Neural cell (in vitro differentiated cells): Measurements from ENCODE around the gene CSMD2. TPM values are rescaled to one million over a fixed set of nuclear protein-coding genes. Genes with fewer than 3 reads are reported as not detected.
A peak's percentile ranks its signal among the peaks of the same experiment; 100 is the strongest.

Source experiments
- H2AFZ ChIP-seq: fragments of 200-600, 300-800 bp; sonication (generic), shearing (Covaris generic); 2 replicates; pipeline ENCODE4 v1.6.0; 2014; ENCODE audit warnings: low read depth, mild to moderate bottlenecking, antibody characterized with exemption, low read length, moderate library complexity
- H3F3A ChIP-seq: fragments of 200-600 bp; shearing (Covaris generic); 2 replicates; pipeline ENCODE4 v1.6.1; 2016; ENCODE audit warnings: mild to moderate bottlenecking, moderate library complexity, mixed read lengths, antibody characterized with exemption, low read length; ENCODE audit not compliant: insufficient read depth, poor library complexity, severe bottlenecking
- H3K27ac ChIP-seq: fragments of 200-600, 300-800 bp; sonication (generic), shearing (Covaris generic); 2 replicates; pipeline ENCODE4 v1.5.1; 2014; ENCODE audit warnings: mild to moderate bottlenecking, low read length, moderate library complexity
- H3K27me3 ChIP-seq: fragments of 300-800, 200-600 bp; sonication (generic), shearing (Covaris generic); 2 replicates; pipeline ENCODE4 v1.6.0; 2014; ENCODE audit warnings: mild to moderate bottlenecking, low read depth, low read length, moderate library complexity; ENCODE audit not compliant: insufficient read depth
- H3K36me3 ChIP-seq: fragments of 300-800, 200-600 bp; sonication (generic), shearing (Covaris generic); 2 replicates; pipeline ENCODE4 v1.5.1; 2014; ENCODE audit warnings: mild to moderate bottlenecking, antibody characterized with exemption, low read length, moderate library complexity; ENCODE audit not compliant: insufficient read depth
- H3K4me2 ChIP-seq: fragments of 300-800, 200-600 bp; sonication (generic), shearing (Covaris generic); 2 replicates; pipeline ENCODE4 v1.6.0; 2014; ENCODE audit warnings: mild to moderate bottlenecking, low read length
- H3K4me3 ChIP-seq: fragments of 300-800, 200-600 bp; sonication (generic), shearing (Covaris generic); 2 replicates; pipeline ENCODE4 v1.5.1; 2014; ENCODE audit warnings: mild to moderate bottlenecking, low read length, moderate library complexity
- H3K79me2 ChIP-seq: fragments of 200-600 bp; shearing (Covaris generic); replicated peaks from 2 replicates; pipeline ENCODE4 v1.6.0; 2014; ENCODE audit warnings: mild to moderate bottlenecking, low read length, moderate library complexity; ENCODE audit not compliant: insufficient read depth
- H3K9ac ChIP-seq: fragments of 300-800, 200-600 bp; sonication (generic), shearing (Covaris generic); 2 replicates; pipeline ENCODE4 v1.6.1; 2016; ENCODE audit warnings: mild to moderate bottlenecking, low read length, mixed read lengths
- H3K9me2 ChIP-seq: fragments of 200-600 bp; shearing (Covaris generic); 2 replicates; pipeline ENCODE4 v1.6.1; 2016; ENCODE audit warnings: mild to moderate bottlenecking, low read length, mixed read lengths; ENCODE audit not compliant: insufficient read depth
- H3K9me3 ChIP-seq: fragments of 200-600, 300-800 bp; sonication (generic), shearing (Covaris generic); 2 replicates; pipeline ENCODE4 v1.6.1; 2016; ENCODE audit warnings: mild to moderate bottlenecking, mixed run types, low read length, moderate library complexity, mixed read lengths
- H4K20me1 ChIP-seq: fragments of 200-600 bp; shearing (Covaris generic); 2 replicates; pipeline ENCODE4 v1.6.1; 2016; ENCODE audit warnings: mild to moderate bottlenecking, mixed run types; ENCODE audit not compliant: insufficient read depth
- CTCF ChIP-seq: fragments of 450-650 bp; IDR thresholded peaks from 2 replicates; pipeline ENCODE4 v1.5.1; 2014; ENCODE audit warnings: antibody characterized with exemption, mild to moderate bottlenecking, moderate library complexity; ENCODE audit not compliant: poor library complexity, severe bottlenecking
- EP300 ChIP-seq: fragments of 450-650 bp; conservative IDR thresholded peaks from 2 replicates; pipeline ENCODE4 v1.6.1; 2014; ENCODE audit warnings: antibody characterized with exemption, mild to moderate bottlenecking, moderate library complexity; ENCODE audit not compliant: poor library complexity, severe bottlenecking
- EZH2 ChIP-seq: fragments of 200-600, 300-800 bp; shearing (Covaris generic), sonication (generic); IDR thresholded peaks from 2 replicates; pipeline ENCODE4 v1.6.1; 2014; ENCODE audit warnings: antibody characterized with exemption, low read length, borderline replicate concordance, mild to moderate bottlenecking; ENCODE audit not compliant: insufficient read depth, poor library complexity, severe bottlenecking
- MXI1 ChIP-seq: fragments of 450-650 bp; conservative IDR thresholded peaks from 2 replicates; pipeline ENCODE4 v1.6.1; 2014; ENCODE audit warnings: antibody characterized with exemption, mild to moderate bottlenecking; ENCODE audit not compliant: poor library complexity, severe bottlenecking
- POLR2AphosphoS5 ChIP-seq: IDR thresholded peaks from 2 replicates; pipeline ENCODE4 v1.6.1; 2012
- RAD21 ChIP-seq: fragments of 450-650 bp; conservative IDR thresholded peaks from 2 replicates; pipeline ENCODE4 v1.6.1; 2014; ENCODE audit warnings: antibody characterized with exemption, mild to moderate bottlenecking, moderate library complexity
- REST ChIP-seq: IDR thresholded peaks from 2 replicates; pipeline ENCODE4 v1.6.1; 2012; ENCODE audit warnings: borderline replicate concordance
- SMC3 ChIP-seq: fragments of 450-650 bp; conservative IDR thresholded peaks from 2 replicates; pipeline ENCODE4 v1.6.1; 2014; ENCODE audit warnings: antibody characterized with exemption, mild to moderate bottlenecking, moderate library complexity; ENCODE audit not compliant: poor library complexity
- TAF1 ChIP-seq: IDR thresholded peaks from 2 replicates; pipeline ENCODE4 v1.6.1; 2012; ENCODE audit warnings: low read depth
- polyA plus RNA-seq: library from polyadenylated mRNA; depleted of rRNA; stranded (reverse); fragments of >200 nt; gene quantifications from 2 replicates; pipeline ENCODE4 v1.2.3, GENCODE V29; 2014

Gene CSMD2
- polyA plus RNA-seq, 1 donor from 2014 or later: 9.6 TPM

GRCh38 chr1:34025675-34026074, 139.4 kb downstream of the CSMD2 start:
- no peaks in the 10 kb centered on the region for H4K20me1 ChIP-seq
- TF ChIP-seq RAD21 (no peak), CTCF (no peak), SMC3 (no peak), TAF1 (no peak), MXI1 (no peak), EZH2 (no peak), POLR2AphosphoS5 (no peak), EP300 (no peak), REST (no peak)
- H3K4me2 ChIP-seq: no peak overlapping the region
- H3K9ac ChIP-seq: no peak overlapping the region
- H3K9me2 ChIP-seq: no peaks in the 10 kb centered on the region
- H3K4me3 ChIP-seq: no peak overlapping the region
- no peaks in the 10 kb centered on the region for H3K79me2 ChIP-seq
- H3K27me3 ChIP-seq: no peaks in the 10 kb centered on the region
- no peak overlapping the region for H2AFZ ChIP-seq
- H3K27ac ChIP-seq: no peak overlapping the region
- H3K9me3 ChIP-seq: no peaks in the 10 kb centered on the region
- H3K36me3 ChIP-seq: no peaks in the 10 kb centered on the region
- no peaks in the 10 kb centered on the region for H3F3A ChIP-seq

- H3K36me3 ChIP-seq: no peaks in the 10 kb centered on the region
- H3K9ac ChIP-seq: no peak overlapping the region
- no peak overlapping the region for H3K27ac ChIP-seq
- no peaks in the 10 kb centered on the region for H3K9me2 ChIP-seq
- no peaks in the 10 kb centered on the region for H3K27me3 ChIP-seq
- H2AFZ ChIP-seq: no peak overlapping the region
- H3K4me3 ChIP-seq: peak overlapping the region; percentile 4
- H3K4me2 ChIP-seq: no peak overlapping the region
- H4K20me1 ChIP-seq: no peaks in the 10 kb centered on the region
- no peaks in the 10 kb centered on the region for H3K79me2 ChIP-seq
- H3K9me3 ChIP-seq: no peaks in the 10 kb centered on the region
- no peak for TF ChIP-seq SMC3
- TF ChIP-seq REST: no peak
- TF ChIP-seq CTCF: no peak
- no peak for TF ChIP-seq EZH2
- no peak for TF ChIP-seq EP300
- TF ChIP-seq MXI1: no peak
- no peak for TF ChIP-seq POLR2AphosphoS5
- TF ChIP-seq RAD21: no peak
- no peak for TF ChIP-seq TAF1
- no peaks in the 10 kb centered on the region for H3F3A ChIP-seq
These were observed 140.5 kb downstream of the CSMD2 start for GRCh38 chr1:34024485-34024884.
